GM10266 (cell line): ENCODE measurements around the gene OBSCN.
A peak's percentile ranks its signal among the peaks of the same experiment; 100 is the strongest.

ENCODE experiments used
- DNase-seq: peaks from one replicate; pipeline ENCODE4 v3.0.0; 2012; ENCODE audit errors: extremely low spot score
- TF ChIP-seq, protein P1 (sequence below): IDR thresholded peaks from 2 replicates; pipeline ENCODE4 v1.5.1; 2012; ENCODE audit warnings: mild to moderate bottlenecking, low read depth; ENCODE audit not compliant: control insufficient read depth, insufficient read depth; ENCODE audit errors: missing control alignments

OBSCN gene

GRCh38 chr1:228339766-228340685 is 132.2 kb downstream of the OBSCN start:
- TF ChIP-seq, protein P1, sequence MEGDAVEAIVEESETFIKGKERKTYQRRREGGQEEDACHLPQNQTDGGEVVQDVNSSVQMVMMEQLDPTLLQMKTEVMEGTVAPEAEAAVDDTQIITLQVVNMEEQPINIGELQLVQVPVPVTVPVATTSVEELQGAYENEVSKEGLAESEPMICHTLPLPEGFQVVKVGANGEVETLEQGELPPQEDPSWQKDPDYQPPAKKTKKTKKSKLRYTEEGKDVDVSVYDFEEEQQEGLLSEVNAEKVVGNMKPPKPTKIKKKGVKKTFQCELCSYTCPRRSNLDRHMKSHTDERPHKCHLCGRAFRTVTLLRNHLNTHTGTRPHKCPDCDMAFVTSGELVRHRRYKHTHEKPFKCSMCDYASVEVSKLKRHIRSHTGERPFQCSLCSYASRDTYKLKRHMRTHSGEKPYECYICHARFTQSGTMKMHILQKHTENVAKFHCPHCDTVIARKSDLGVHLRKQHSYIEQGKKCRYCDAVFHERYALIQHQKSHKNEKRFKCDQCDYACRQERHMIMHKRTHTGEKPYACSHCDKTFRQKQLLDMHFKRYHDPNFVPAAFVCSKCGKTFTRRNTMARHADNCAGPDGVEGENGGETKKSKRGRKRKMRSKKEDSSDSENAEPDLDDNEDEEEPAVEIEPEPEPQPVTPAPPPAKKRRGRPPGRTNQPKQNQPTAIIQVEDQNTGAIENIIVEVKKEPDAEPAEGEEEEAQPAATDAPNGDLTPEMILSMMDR = no peak
- no peak for DNase-seq

GRCh38 chr1:228340686-228341449 is 133.0 kb downstream of the OBSCN start:
- TF ChIP-seq, protein P1 = peak; percentile 20

GRCh38 chr1:228341450-228341813 is 133.6 kb downstream of the OBSCN start:
- no peak for DNase-seq
- TF ChIP-seq, protein P1 = no peak

More at GRCh38 chr1:228340686-228341449, 133.0 kb downstream of the OBSCN start:
- no peak for DNase-seq

DNA sequence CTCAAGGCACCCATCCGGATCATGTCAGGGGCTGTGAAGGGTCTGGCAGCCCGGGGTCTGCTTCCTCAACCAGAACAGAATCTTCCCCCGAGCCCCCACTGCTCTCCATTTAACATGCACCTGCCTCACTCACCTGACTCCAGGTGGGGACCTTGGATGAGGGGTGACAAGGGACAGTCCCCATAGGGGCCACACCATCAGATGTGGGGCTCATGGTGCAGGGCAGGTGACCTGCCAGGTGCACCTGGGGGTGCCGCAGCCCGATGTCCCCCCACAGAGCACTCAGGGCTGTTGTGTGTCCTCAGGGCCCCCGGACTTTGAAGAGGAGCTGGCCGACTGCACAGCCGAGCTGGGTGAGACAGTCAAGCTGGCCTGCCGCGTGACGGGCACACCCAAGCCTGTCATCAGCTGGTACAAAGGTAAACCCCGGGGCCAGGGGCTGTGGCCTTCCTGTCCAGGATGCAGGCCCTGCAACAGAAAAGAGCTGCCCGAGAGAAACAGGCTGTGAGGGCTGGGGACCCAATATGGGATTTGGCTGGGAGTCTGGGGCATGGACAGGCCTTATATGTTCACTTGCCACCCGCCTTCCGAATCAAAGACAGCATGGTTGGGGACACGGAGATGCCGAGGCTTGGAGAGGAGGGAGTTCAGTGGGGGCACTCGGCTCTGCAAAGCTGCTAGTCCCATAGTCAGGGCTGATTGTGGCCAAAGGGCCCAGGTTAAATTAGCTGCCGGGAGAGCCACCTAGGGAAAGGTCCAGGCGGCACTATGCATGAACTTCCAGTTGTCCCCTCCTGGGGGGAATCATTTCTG is 134.2 kb downstream of the OBSCN start:
- TF ChIP-seq, protein P1 = no peak
- no peak for DNase-seq

- TF ChIP-seq, protein P1 = no peak
- DNase-seq = no peak
These were observed 134.9 kb downstream of the OBSCN start for GRCh38 chr1:228342627-228343190.

GRCh38 chr1:228343191-228343661 is 135.4 kb downstream of the OBSCN start:
- TF ChIP-seq, protein P1 = no peak
- no peak for DNase-seq
